HG02623 (cell line): ENCODE results near the gene CROCC.
A peak's percentile ranks its signal among the peaks of the same experiment; 100 is the strongest.
"Not testable (repeated sequence)": the region's sequence is repeated elsewhere in the genome, so short reads cannot be mapped to it uniquely, and the experiment has no call there.

Experiments
- ATAC-seq: cut with Tn5 transposase; IDR thresholded peaks from one replicate; pipeline ENCODE4 v1.9.1; 2021; ENCODE audit warnings: moderate library complexity; ENCODE audit not compliant: unreplicated experiment

Gene CROCC

GRCh38 chr1:16913833-16914662 is 7.7 kb upstream of the CROCC start:
- ATAC-seq, result peak; percentile 76

GRCh38 chr1:16914928-16915626 is 6.7 kb upstream of the CROCC start:
- not testable (repeated sequence) for ATAC-seq

GRCh38 chr1:16915627-16915973 is 6.1 kb upstream of the CROCC start:
- ATAC-seq, result no peak

- not testable (repeated sequence) for ATAC-seq
Measured at GRCh38 chr1:16916036-16916880, 5.5 kb upstream of the CROCC start.

GRCh38 chr1:16918371-16918770 is 3.4 kb upstream of the CROCC start:
- no peak for ATAC-seq

- not testable (repeated sequence) for ATAC-seq
Measured at GRCh38 chr1:16918936-16919665, 2.6 kb upstream of the CROCC start.

GRCh38 chr1:16920951-16921350 is 780 bp upstream of the CROCC start:
- ATAC-seq, result no peak

GRCh38 chr1:16922466-16922865 is 735 bp downstream of the CROCC start:
- ATAC-seq, result no peak

- no peak for ATAC-seq
Measured at GRCh38 chr1:16922885-16923431, 1.2 kb downstream of the CROCC start.

GRCh38 chr1:16924216-16924918 is 2.6 kb downstream of the CROCC start:
- no peak for ATAC-seq

- no peak for ATAC-seq
Measured at GRCh38 chr1:16924919-16925477, 3.3 kb downstream of the CROCC start.

GRCh38 chr1:16925635-16926490 is 4.1 kb downstream of the CROCC start:
- no peak for ATAC-seq

GRCh38 chr1:16926491-16927073 is 4.9 kb downstream of the CROCC start:
- no peak for ATAC-seq

GRCh38 chr1:16927256-16927655 is 5.5 kb downstream of the CROCC start:
- no peak for ATAC-seq

- no peak for ATAC-seq
Measured at GRCh38 chr1:16927711-16928485, 6.2 kb downstream of the CROCC start.

GRCh38 chr1:16929146-16930041 is 7.7 kb downstream of the CROCC start:
- ATAC-seq, result not testable (repeated sequence)
